Left kidney (tissue), 2 donors: ENCODE data around the gene CLPX. TPM values are rescaled to one million over a fixed set of nuclear protein-coding genes. Genes with fewer than 3 reads are reported as not detected.
A peak's percentile ranks its signal among the peaks of the same experiment; 100 is the strongest.
"Not testable (repeated sequence)": the region's sequence is repeated elsewhere in the genome, so short reads cannot be mapped to it uniquely, and the experiment has no call there.

Experiments used
- DNase-seq: peaks from one replicate; pipeline ENCODE4 v3.0.0-alpha.2; 2013
- polyA plus RNA-seq: library from polyadenylated mRNA; unstranded; fragments of 120-200 nt; gene quantifications from one replicate; pipeline ENCODE4 v1.2.1, GENCODE V29; 2013; ENCODE audit not compliant: insufficient read length

CLPX gene
- polyA plus RNA-seq, 1 donor = 76.1 TPM

- DNase-seq = no peak
Observed at GRCh38 chr15:65101891-65102708, 83.0 kb downstream of the CLPX start.

- DNase-seq = peak; percentile 84
Observed at GRCh38 chr15:65101411-65101890, 83.7 kb downstream of the CLPX start.

DNA sequence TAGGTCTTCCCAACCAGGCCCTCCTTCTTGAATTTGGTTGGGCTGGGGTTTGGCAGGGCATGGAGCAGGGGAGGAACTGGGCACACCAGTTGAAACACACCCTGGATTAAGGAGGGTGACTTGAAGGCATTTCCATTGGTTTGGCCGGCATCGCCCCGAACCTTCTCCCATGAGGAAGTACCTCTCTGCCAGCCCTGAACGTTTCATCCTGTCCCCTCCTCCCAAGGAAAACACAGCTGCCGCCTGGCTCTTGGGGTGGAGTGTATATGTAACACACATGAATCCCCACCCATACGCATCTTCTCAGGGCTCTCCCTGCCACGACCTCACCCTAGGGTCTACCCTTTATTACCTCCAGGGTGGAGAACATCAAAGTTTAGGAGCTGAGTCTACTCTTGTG lies 84.7 kb downstream of the CLPX start:
- DNase-seq = no peak

DNA sequence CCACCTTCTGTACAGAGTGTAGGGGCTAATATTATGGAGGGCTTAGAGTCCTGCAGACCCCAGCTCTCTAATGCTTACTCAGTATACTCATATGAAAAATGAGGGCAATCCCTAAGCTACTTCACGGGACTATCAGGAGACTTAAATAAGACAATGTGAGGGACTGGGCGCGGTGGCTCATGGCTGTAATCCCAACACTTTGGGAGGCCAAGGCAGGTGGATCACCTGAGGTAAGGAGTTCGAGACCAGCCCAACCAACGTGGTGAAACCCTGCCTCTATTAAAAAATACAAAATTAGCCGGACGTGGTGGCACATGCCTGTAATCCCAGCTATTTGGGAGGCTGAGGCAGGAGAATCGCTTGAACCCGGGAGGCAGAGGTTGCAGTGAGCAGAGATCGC lies 85.3 kb downstream of the CLPX start:
- DNase-seq = not testable (repeated sequence)

DNA sequence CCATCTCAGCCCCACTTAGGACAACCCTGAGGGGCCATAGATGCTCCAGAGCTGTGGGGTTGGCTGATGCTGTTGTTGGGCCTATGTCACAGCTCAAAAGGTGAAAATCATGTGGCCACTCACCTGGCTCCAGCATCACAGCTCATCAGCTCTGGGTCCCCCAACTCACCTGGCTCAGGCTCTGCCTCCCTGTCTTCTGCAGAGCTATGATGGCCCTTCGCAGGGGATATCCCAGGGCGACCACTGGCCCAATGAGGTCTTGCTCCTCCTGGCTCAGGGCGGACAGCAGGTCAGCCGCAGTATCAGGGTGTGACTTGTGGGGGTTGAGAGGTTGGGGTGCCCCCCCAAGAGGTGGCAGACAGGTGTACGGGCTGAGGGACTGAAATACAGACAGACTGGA lies 85.8 kb downstream of the CLPX start:
- DNase-seq = no peak

Other genes with a start within 250 kb of the CLPX start
- 135 TPM for gene SPG21, start 195.4 kb downstream of the CLPX start, polyA plus RNA-seq
- 19.9 TPM for gene MTFMT, start 155.7 kb downstream of the CLPX start, polyA plus RNA-seq
- 8.3 TPM for gene SLC51B, start 140.0 kb downstream of the CLPX start, polyA plus RNA-seq
- 6.1 TPM for gene RASL12, start 117.4 kb downstream of the CLPX start, polyA plus RNA-seq
- 0.07 TPM for gene KBTBD13, start 108.6 kb downstream of the CLPX start, polyA plus RNA-seq
- 6.9 TPM for gene UBAP1L, start 70.1 kb downstream of the CLPX start, polyA plus RNA-seq
- 36.1 TPM for gene PDCD7, start 51.5 kb downstream of the CLPX start, polyA plus RNA-seq
- 3.8 TPM for gene CILP, start 26.1 kb upstream of the CLPX start, polyA plus RNA-seq
- gene PARP16, start 101.5 kb upstream of the CLPX start, polyA plus RNA-seq = 17.9 TPM
- gene RNU5A-1, start 110.7 kb upstream of the CLPX start, polyA plus RNA-seq = not detected
- not detected for gene RNU5B-1, start 119.3 kb upstream of the CLPX start, polyA plus RNA-seq
- 8.1 TPM for gene IGDCC3, start 192.7 kb upstream of the CLPX start, polyA plus RNA-seq
- 13.2 TPM for gene IGDCC4, start 237.6 kb upstream of the CLPX start, polyA plus RNA-seq